Subcutaneous adipose tissue (tissue), 4 donors: Measurements from ENCODE around the gene WDR7. TPM values are rescaled to one million over a fixed set of nuclear protein-coding genes. Genes with fewer than 3 reads are reported as not detected.

Experiments used
- total RNA-seq, 4 donors: library from RNA; depleted of rRNA; stranded (reverse); fragments of >200 nt; gene quantifications; one replicate each; pipeline ENCODE4 v1.1.0, GENCODE V29; 2016
- TF ChIP-seq, protein P1 (sequence below): fragments of 450-650 bp; IDR thresholded peaks from one replicate; pipeline ENCODE4 v1.5.1; 2016; ENCODE audit warnings: low read depth, mild to moderate bottlenecking, control low read depth, antibody characterized with exemption, moderate library complexity

The WDR7 gene
- total RNA-seq, 4 donors from 2014 or later = 28.7 to 46.1 (median 37.4) TPM

- TF ChIP-seq, protein P1, sequence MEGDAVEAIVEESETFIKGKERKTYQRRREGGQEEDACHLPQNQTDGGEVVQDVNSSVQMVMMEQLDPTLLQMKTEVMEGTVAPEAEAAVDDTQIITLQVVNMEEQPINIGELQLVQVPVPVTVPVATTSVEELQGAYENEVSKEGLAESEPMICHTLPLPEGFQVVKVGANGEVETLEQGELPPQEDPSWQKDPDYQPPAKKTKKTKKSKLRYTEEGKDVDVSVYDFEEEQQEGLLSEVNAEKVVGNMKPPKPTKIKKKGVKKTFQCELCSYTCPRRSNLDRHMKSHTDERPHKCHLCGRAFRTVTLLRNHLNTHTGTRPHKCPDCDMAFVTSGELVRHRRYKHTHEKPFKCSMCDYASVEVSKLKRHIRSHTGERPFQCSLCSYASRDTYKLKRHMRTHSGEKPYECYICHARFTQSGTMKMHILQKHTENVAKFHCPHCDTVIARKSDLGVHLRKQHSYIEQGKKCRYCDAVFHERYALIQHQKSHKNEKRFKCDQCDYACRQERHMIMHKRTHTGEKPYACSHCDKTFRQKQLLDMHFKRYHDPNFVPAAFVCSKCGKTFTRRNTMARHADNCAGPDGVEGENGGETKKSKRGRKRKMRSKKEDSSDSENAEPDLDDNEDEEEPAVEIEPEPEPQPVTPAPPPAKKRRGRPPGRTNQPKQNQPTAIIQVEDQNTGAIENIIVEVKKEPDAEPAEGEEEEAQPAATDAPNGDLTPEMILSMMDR = no peak
Measured at GRCh38 chr18:56645415-56646016, 5.6 kb upstream of the WDR7 start.

DNA sequence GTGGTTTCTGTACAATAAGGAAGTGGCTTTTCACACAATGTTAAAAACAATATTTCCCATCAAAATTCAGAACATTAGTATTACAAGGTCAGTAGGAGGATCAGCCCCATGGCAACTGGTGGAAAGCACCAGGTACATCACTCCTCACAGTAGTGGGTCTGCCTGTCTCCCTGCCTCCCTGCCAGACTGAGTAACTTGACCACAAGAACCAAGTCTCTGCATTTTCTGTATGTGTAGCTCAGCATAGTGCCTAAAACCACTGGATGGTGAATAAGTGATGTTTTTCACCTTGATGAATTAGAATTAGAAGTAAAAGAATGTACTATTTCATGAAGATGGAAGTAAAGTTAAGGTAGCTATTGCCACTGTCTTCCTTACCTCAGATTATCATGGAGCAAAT, 4.1 kb upstream of the WDR7 start:
- TF ChIP-seq, protein P1 = no peak

- TF ChIP-seq, protein P1 = no peak
Measured at GRCh38 chr18:56647951-56648893, 2.9 kb upstream of the WDR7 start.

DNA sequence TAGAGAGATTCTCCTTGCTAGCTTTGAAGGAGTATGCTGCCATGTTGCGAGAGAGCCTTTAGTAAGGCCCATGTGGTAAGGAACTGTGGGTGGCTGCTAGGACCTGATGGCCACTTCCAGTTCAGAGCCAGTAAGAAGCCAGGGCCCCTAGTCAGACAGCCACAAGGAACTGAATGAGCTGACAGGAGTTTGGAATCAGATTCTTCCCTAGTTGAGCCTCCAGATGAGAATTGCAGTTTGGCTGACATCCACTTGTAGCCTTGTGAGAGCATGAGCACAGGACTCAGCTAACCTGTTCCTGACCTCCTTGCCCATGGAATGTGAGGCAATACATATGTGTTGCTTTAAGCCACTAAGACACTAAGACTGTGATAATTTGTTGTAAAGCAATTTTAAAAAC, 1.2 kb upstream of the WDR7 start:
- TF ChIP-seq, protein P1 = no peak

GRCh38 chr18:56651771-56652092, 573 bp downstream of the WDR7 start:
- TF ChIP-seq, protein P1 = no peak

DNA sequence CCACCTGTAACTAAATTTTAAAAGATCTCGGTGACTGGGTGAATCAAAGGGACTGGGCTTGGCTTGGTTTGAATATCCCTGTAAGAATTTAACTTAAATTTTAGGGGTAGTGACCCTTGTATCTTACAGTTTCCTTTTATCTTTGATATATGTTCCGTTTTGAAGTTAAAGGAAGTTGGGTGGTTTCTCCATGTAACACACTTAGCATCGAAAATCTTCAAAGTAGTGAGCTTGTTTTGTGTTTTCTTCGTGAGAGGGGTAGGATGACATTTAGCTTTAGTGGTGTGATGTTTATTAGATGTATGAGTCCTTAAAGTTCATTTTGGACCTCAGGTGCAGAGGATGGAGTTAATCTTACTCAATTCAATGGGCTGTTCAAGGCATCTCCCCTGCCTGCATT, 1.6 kb downstream of the WDR7 start:
- TF ChIP-seq, protein P1 = no peak

- TF ChIP-seq, protein P1 = no peak
Measured at GRCh38 chr18:56658261-56658660, 7.1 kb downstream of the WDR7 start.
